GM18502 (cell line): ENCODE data around the gene KCNQ1.
A peak's percentile ranks its signal among the peaks of the same experiment; 100 is the strongest.

Experiments used
- ATAC-seq: cut with Tn5 transposase; IDR thresholded peaks from one replicate; pipeline ENCODE4 v1.9.1; 2021; ENCODE audit warnings: mild to moderate bottlenecking; ENCODE audit not compliant: unreplicated experiment, poor library complexity

KCNQ1 gene

GRCh38 chr11:2453436-2453835 lies 8.6 kb downstream of the KCNQ1 start:
- no peak for ATAC-seq

DNA sequence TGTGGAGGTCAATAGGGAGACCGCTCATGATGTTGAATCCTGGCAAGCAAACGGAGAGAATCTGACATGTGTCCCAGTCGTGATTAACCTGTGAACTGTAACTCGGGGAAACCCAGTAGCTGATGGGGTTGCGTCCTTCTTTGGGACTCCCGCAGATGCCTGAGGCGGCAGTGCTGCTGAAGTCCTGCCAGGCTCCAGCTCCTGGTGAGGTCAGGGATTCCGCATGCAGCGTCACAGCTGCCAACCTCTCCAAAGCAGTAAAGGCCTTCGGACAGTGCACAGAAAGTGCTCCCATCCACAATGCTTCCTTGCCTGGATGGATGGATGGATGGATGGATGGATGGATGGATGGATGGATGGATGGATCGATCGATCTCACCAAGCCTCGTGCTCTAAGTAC lies 13.5 kb downstream of the KCNQ1 start:
- no peak for ATAC-seq

GRCh38 chr11:2459016-2459725 lies 14.4 kb downstream of the KCNQ1 start:
- ATAC-seq: no peak

DNA sequence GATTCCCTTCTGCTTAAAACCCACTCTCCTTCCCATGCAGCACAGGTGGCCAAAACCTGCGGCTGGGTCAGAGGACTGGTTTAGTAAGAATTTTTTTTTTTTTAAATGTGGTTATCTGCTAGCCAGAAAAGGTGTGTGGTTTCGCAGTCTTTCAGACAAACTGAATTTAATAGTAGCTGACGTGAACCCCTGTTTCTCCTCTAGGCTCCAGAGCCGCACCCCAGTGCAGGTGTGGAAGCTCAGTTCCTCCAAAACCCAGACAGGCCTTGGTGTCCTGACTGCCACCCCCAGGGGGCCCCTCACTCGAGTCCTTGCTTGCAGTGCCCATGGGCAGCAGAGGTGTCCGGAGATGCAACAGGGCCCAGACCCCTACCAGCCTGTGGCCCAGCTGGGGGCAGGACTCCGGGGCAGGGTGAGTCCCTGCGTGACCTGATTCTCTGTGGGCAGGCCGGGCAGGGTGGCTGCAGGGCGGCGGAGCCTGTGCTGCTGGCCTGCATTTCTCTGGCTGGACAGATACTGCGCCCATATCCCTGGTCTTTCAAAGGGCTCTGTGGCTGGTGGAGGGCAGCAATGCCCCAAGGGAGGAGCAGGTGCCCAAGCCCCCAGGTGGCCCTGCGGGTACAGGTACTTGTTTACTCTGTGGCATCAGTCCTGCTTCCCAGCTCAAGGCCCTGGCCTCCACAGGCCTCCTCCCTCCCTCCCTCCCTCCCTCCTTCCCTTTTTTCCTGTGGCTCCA lies 15.2 kb downstream of the KCNQ1 start:
- ATAC-seq: no peak

- no peak for ATAC-seq
These were observed 15.9 kb downstream of the KCNQ1 start for GRCh38 chr11:2460540-2461252.

DNA sequence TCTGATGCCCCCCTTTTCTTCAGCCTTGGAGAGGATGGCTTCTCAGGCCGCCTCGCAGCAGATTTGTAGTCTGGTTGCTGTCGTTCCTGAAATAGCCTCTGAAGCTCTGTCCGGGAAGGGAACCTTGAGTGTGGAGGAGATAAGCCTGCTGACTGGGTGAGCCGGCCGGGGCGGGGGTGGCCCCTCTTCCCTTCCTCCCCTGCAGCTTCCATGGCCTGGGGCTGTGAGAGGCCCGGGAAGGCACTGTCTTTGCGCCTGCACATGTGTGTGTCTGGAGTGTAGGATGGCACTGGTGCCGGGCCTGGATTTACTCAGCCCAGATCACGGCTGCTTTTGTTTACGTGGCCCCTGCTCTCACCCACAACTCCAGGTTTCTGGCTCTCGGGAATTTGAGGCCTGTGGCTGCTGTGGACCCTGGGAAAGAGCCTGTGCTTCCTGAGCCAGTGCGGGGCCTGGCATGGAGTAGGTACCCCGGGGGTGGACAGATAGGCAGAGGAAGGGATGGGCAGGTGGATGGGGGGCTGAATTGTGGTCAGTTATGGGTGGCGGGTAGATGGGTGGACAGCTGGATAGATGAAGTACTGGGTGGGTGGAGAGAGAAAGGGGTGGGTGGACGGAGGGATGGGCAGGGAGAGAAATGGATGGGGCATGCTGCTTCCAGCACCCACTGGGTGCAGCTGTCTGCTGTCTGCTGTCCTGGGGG lies 16.6 kb downstream of the KCNQ1 start:
- ATAC-seq: no peak

DNA sequence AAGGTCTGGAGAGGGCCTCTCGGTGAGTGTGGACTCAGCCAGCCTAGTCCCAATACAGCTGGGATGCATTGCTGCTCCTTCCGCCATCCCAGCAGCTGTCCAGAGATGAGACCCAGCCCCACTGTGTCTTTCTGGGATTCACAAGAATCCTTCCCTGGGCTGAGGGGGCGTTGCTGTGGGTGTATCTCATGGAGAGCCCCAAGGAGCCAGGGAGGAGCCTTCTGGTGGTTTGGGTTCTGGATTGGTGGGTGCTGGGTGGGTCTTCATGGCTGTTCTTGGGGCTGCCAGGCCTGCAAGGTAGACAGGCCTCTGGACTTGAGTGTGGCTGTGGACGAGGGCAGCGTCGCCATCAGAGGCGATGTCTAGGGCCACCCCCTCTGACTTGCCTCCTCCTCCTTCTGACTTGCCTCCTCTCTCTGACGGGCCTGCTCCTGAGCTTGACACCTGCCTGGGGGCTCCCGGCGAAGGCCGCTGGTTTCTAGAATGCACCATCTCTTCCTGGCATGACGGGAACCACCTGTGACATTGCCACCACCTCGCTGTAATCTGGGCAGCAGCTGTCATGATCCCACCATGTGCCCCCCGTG lies 17.2 kb downstream of the KCNQ1 start:
- ATAC-seq: no peak

GRCh38 chr11:2462543-2462985 lies 17.8 kb downstream of the KCNQ1 start:
- no peak for ATAC-seq

DNA sequence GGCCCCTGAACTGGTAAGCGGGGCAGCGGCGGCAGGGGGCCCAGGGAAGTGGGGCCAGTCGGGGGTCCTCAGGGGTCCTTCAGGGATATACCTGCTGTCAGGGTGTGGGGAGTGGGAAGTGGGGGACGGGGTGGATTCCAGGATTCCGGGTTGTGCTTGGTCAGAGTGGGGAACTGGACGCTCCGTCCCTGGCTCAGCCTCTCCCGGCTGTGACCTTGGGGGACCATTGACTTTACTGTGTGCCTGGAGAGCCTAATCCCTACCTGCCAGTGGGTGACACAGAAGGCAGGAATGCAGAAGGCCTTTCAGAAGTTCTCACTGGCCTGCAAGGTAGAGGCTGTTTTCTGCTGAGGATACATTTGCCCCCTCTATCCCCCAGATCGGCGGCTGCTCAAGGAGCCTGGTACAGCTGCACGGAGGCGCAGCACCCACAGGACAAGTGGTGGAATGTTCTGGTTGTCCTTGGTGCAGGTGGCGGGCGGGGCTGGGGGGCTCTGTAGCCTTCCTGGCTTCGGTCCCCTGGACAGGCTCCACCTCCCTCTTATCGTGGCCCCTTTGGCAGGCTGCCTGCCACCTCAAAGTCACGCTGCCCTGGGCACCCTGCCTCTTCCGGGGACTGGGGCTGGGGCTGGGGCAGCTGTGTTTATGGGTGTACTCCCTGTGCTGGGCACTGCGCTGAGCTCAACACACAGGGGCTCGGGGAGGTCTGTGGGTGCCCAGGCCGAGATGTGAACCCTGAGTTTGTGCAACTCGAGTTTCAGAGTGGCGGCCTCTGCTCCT lies 18.4 kb downstream of the KCNQ1 start:
- no peak for ATAC-seq

DNA sequence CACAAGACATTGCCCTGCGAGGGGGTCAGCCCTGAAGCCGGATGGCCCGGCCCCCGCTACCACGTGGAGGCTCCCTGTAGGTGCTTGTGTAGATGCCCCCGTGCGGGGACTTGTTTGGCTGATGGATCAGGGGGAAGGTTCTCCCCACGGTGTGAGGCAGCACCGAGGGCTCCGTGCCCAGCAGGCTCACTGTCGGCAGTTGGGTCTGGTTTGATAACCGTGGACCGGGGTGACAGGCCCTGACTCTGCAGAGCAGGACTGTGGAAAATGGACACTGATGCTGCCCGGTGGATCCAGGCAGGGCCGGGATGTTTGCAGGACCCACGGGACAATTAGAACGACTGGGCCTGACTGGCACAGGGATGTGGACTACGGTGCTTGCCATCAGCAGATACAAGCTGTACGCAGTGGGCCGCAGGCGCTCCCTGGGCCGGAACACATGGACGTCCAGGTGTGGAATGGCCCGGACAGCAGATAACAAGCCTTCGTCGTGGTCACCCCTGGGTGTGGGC lies 19.0 kb downstream of the KCNQ1 start:
- ATAC-seq: no peak

GRCh38 chr11:2464451-2465165 lies 19.8 kb downstream of the KCNQ1 start:
- ATAC-seq: no peak

- no peak for ATAC-seq
These were observed 20.6 kb downstream of the KCNQ1 start for GRCh38 chr11:2465202-2466068.

GRCh38 chr11:2466069-2466801 lies 21.4 kb downstream of the KCNQ1 start:
- no peak for ATAC-seq

DNA sequence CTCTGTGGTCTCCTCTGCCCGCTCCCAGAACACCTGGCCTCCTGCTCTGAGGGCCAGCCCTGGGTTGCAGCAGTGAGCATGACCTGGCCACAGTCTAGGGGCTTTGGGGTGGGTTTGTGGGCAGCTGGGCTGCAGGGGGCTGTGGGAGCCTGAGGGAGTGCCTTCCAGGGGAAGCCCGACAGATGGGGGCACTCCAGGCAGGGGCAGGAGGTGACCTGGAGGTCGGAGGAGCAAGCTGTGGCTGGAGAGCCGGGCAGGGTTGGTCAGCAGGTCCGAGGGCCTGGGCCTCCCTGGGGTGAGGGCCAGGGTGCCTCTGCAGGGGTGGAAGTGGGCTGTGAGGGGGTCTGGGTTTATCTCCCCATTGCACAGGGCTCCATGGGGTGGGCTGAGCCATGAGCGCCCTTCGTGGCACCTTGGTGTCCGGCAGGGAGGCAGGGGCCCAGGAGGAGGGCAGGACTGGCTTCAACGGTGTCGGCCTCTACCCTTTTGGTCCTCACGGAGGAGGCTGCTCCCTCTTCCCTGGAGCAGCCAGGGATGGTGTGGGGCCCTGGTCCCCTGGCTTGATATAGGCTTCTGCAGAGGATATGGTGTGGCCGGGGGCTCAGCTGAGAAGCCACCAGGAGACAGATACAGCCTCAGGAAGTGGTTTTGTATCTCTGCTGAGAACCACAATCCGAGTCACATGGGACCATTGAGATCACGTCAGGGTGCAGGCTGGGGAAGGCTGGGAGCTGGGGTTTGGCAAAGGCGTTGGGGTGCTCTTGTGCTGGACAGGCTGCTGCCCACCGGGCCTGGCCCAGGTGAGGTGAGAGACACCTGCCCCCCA lies 22.3 kb downstream of the KCNQ1 start:
- peak; percentile 65 for ATAC-seq

- ATAC-seq: no peak
These were observed 22.9 kb downstream of the KCNQ1 start for GRCh38 chr11:2467695-2468055.
